Stomach smooth muscle (tissue), 2 donors: ENCODE results near the gene SDC1.

Experiments
- H3K27ac ChIP-seq: one replicate; pipeline ENCODE4 v1.7.0; 2013; ENCODE audit warnings: mild to moderate bottlenecking, low read length, inconsistent platforms
- H3K27me3 ChIP-seq, 2 donors: one replicate each; pipeline ENCODE4 v1.7.0; 2013; ENCODE audit warnings: low read length in 2 of 2; ENCODE audit not compliant: insufficient read depth in 2 of 2, control insufficient read depth in 1 of 2
- H3K36me3 ChIP-seq, 2 donors: one replicate each; pipeline ENCODE4 v1.7.0; 2013; ENCODE audit warnings: low read length in 2 of 2; ENCODE audit not compliant: control insufficient read depth in 2 of 2, insufficient read depth in 2 of 2
- H3K4me1 ChIP-seq: one replicate; pipeline ENCODE4 v1.7.0; 2013; ENCODE audit warnings: low read length; ENCODE audit not compliant: control insufficient read depth, insufficient read depth
- H3K4me3 ChIP-seq, 2 donors: one replicate each; pipeline ENCODE4 v1.7.0; 2013; ENCODE audit warnings: low read length in 2 of 2
- H3K9ac ChIP-seq, 2 donors: one replicate each; pipeline ENCODE4 v1.7.0; 2013; ENCODE audit warnings: low read length in 2 of 2, mild to moderate bottlenecking in 1 of 2
- H3K9me3 ChIP-seq, 2 donors: one replicate each; pipeline ENCODE4 v1.7.0; 2013; ENCODE audit warnings: low read length in 2 of 2; ENCODE audit not compliant: control insufficient read depth in 2 of 2
- donor health status: healthy.
- donor health status: Pancreatic carcinoma.

SDC1 gene

DNA sequence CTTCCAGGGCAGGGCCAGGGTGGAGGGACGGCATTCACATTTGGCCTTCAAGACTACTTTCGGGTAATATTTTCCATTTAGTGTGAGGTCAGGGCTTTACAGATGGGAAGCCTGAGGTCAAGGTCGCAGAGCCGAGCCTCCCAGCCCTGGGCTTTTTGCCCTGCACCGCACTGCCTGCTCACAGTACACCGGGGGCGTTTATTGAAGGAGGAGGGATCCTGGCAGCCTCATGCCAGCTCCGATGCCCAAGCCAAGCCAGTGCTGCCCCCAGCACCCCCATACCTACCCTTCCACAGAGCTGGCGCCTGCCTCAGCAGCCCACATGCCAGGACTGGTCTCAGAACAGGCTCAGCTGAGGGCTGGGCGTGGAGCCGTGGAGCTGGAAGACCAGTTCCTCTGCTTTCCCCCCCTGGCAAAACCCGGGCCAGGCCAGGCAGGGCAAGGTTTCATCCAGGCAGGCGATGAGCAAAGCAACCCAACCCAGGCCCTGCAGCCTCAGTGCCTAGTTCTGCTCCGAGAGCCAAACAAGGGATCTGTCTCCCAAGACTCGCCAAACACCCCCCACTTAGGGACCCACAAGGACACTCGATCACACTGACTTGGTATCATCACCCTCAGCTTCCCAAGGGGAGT, 11.9 kb downstream of the SDC1 start:
- H3K36me3 ChIP-seq: no peaks in the 10 kb centered on the region
- H3K27ac ChIP-seq: no peak overlapping the region
- H3K9me3 ChIP-seq: no peaks in the 10 kb centered on the region
- H3K9ac ChIP-seq: no peak overlapping the region
- H3K4me1 ChIP-seq: no peaks in the 10 kb centered on the region
- no peak overlapping the region for H3K4me3 ChIP-seq
- no peaks in the 10 kb centered on the region for H3K27me3 ChIP-seq

GRCh38 chr2:20212459-20212870, 12.5 kb downstream of the SDC1 start:
- Histone ChIP-seq H3K9ac (no peak overlapping the region), H3K4me1 (no peaks in the 10 kb centered on the region), H3K4me3 (no peak overlapping the region)

DNA sequence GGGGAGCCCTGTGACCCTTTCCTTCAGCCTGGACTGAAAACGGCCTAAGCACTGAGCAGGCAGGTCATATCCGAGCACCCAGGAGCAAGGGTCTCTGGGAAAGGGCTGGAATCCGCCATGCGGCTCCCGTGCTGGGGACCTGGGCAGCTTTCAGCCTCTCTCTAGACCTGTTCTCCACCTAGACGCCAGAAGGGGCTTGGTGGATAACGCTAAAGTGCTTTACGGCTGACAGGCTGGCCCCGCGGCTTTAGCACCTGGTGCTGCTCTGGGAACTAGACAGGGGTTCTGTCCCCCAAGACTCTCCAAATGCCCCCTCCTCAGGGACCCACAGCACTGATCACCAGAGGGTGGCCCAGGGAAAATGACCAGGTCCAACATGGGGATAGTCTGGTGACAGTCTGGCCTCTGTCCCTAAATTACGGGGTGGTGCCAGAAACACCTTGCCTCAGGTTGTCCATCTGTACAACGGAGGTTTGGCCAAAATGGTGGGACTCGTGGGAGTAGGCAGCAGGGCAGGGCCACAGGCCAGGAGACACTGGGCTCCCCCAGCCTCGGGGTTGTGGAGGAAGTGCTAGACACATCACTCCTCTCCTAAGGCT, 13.0 kb downstream of the SDC1 start:
- Histone ChIP-seq H3K27ac (no peak overlapping the region), H3K4me1 (no peaks in the 10 kb centered on the region), H3K27me3 (no peaks in the 10 kb centered on the region), H3K36me3 (no peaks in the 10 kb centered on the region), H3K4me3 (no peak overlapping the region), H3K9me3 (no peaks in the 10 kb centered on the region), H3K9ac (no peak overlapping the region)

More at GRCh38 chr2:20212459-20212870, 12.5 kb downstream of the SDC1 start:
- H3K36me3 ChIP-seq: no peaks in the 10 kb centered on the region
- H3K9me3 ChIP-seq: no peaks in the 10 kb centered on the region
- no peaks in the 10 kb centered on the region for H3K27me3 ChIP-seq
- H3K27ac ChIP-seq: no peak overlapping the region

DNA sequence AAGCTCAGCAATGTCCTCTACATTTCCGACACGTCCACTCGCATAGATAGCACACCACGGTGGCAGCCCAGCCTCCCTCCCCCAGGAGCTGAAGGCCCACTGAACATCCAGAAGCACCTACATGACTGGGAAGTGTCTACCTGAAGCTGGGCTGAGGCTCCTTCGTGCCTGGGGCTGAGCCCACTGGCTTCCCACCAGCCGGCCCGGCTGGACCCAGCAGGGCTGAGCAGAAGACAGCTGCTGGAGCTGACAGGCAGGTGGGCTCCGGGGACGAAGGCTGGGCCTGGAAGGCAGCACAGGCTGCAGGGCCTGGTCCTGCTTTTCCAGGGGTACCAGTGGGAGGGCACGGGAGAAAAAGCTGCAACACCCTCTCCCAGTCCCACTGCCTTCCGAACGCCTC, 13.5 kb downstream of the SDC1 start:
- H3K27me3 ChIP-seq: no peaks in the 10 kb centered on the region
- H3K4me1 ChIP-seq: no peaks in the 10 kb centered on the region
- H3K9me3 ChIP-seq: no peaks in the 10 kb centered on the region
- H3K36me3 ChIP-seq: no peaks in the 10 kb centered on the region
- no peak overlapping the region for H3K9ac ChIP-seq
- H3K27ac ChIP-seq: no peak overlapping the region
- H3K4me3 ChIP-seq: no peak overlapping the region

DNA sequence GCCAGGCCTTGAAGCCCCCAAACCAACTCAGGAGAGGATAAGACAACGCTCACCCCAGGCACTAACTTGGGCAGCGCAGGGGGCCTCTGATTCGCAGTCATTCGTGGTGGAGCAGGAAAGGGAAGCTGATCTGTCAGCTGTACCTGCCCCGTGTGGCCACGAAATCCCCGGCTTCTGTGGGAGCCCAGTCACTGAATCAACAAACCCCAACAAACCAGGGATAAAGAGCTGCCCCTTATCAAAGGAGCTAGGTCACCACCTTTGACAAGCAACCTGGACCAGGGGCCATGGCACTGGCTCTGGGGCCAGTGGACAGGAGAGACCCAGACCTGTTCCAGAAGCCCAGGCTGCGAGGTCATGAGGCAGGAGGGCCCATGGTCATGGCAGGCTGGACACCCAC, 14.5 kb downstream of the SDC1 start:
- Histone ChIP-seq H3K4me1 (no peaks in the 10 kb centered on the region), H3K9ac (no peak overlapping the region), H3K4me3 (no peak overlapping the region), H3K36me3 (no peaks in the 10 kb centered on the region), H3K27me3 (no peaks in the 10 kb centered on the region), H3K9me3 (no peaks in the 10 kb centered on the region), H3K27ac (no peak overlapping the region)

GRCh38 chr2:20209373-20210109, 15.4 kb downstream of the SDC1 start:
- no peak overlapping the region for H3K9ac ChIP-seq
- no peaks in the 10 kb centered on the region for H3K36me3 ChIP-seq
- no peaks in the 10 kb centered on the region for H3K9me3 ChIP-seq
- H3K27me3 ChIP-seq: no peaks in the 10 kb centered on the region
- H3K4me3 ChIP-seq: no peak overlapping the region
- no peak overlapping the region for H3K27ac ChIP-seq
- H3K4me1 ChIP-seq: no peaks in the 10 kb centered on the region

- Histone ChIP-seq H3K4me1 (no peaks in the 10 kb centered on the region), H3K36me3 (no peaks in the 10 kb centered on the region), H3K27ac (no peak overlapping the region), H3K9me3 (no peaks in the 10 kb centered on the region), H3K4me3 (no peak overlapping the region), H3K27me3 (no peaks in the 10 kb centered on the region), H3K9ac (no peak overlapping the region)
Measured at GRCh38 chr2:20208476-20208859, 16.5 kb downstream of the SDC1 start.

- H3K9me3 ChIP-seq: no peaks in the 10 kb centered on the region
- H3K4me1 ChIP-seq: no peaks in the 10 kb centered on the region
- no peaks in the 10 kb centered on the region for H3K36me3 ChIP-seq
- H3K27ac ChIP-seq: no peak overlapping the region
- no peak overlapping the region for H3K4me3 ChIP-seq
- no peak overlapping the region for H3K9ac ChIP-seq
- H3K27me3 ChIP-seq: no peaks in the 10 kb centered on the region
Measured at GRCh38 chr2:20207051-20207450, 17.9 kb downstream of the SDC1 start.

- no peak overlapping the region for H3K9ac ChIP-seq
Measured at GRCh38 chr2:20205915-20206524, 18.9 kb downstream of the SDC1 start.

GRCh38 chr2:20205069-20205468, 19.9 kb downstream of the SDC1 start:
- no peak overlapping the region for H3K9ac ChIP-seq
- no peak overlapping the region for H3K27ac ChIP-seq
- no peaks in the 10 kb centered on the region for H3K4me1 ChIP-seq
- H3K27me3 ChIP-seq: no peaks in the 10 kb centered on the region
- H3K9me3 ChIP-seq: no peaks in the 10 kb centered on the region
- H3K4me3 ChIP-seq: no peak overlapping the region
- no peaks in the 10 kb centered on the region for H3K36me3 ChIP-seq

More at GRCh38 chr2:20205915-20206524, 18.9 kb downstream of the SDC1 start:
- no peaks in the 10 kb centered on the region for H3K27me3 ChIP-seq
- no peaks in the 10 kb centered on the region for H3K4me1 ChIP-seq
- H3K36me3 ChIP-seq: no peaks in the 10 kb centered on the region
- no peaks in the 10 kb centered on the region for H3K9me3 ChIP-seq
- H3K4me3 ChIP-seq: no peak overlapping the region
- no peak overlapping the region for H3K27ac ChIP-seq
